Right renal pelvis (tissue), 4 donors: Measurements from ENCODE around the gene CYP4F11. TPM values are rescaled to one million over a fixed set of nuclear protein-coding genes. Genes with fewer than 3 reads are reported as not detected.
"Not testable (repeated sequence)": the region's sequence is repeated elsewhere in the genome, so short reads cannot be mapped to it uniquely, and the experiment has no call there.

Experiments used
- DNase-seq, 4 donors: peaks; one replicate each; pipeline ENCODE4 v3.0.0-alpha.2; 2013; ENCODE audit warnings: low read depth in 4 of 4, low spot score in 3 of 4, missing footprints in 1 of 4
- polyA plus RNA-seq, 4 donors: library from polyadenylated mRNA; unstranded; fragments of 120-200 nt; gene quantifications; one replicate each; pipeline ENCODE4 v1.2.1, GENCODE V29; 2013; ENCODE audit not compliant: insufficient read length in 4 of 4

The CYP4F11 gene
- polyA plus RNA-seq, 4 donors, result 0.41 to 1.1 TPM; not detected in 2

- DNase-seq, result no peak
These were observed 7.8 kb downstream of the CYP4F11 start for GRCh38 chr19:15926484-15926883.

- no peak for DNase-seq
These were observed 10.6 kb downstream of the CYP4F11 start for GRCh38 chr19:15923702-15924101.

GRCh38 chr19:15922021-15922420 lies 12.3 kb downstream of the CYP4F11 start:
- DNase-seq, result no peak

- DNase-seq, result no peak
These were observed 15.1 kb downstream of the CYP4F11 start for GRCh38 chr19:15919243-15919642.

GRCh38 chr19:15915109-15915508 lies 19.2 kb downstream of the CYP4F11 start:
- DNase-seq, result no peak

- no peak for DNase-seq
These were observed 20.5 kb downstream of the CYP4F11 start for GRCh38 chr19:15913830-15914229.

GRCh38 chr19:15913384-15913783 lies 20.9 kb downstream of the CYP4F11 start:
- no peak for DNase-seq

GRCh38 chr19:15911599-15912235 lies 22.6 kb downstream of the CYP4F11 start:
- DNase-seq, result no peak

- no peak for DNase-seq
These were observed 29.3 kb downstream of the CYP4F11 start for GRCh38 chr19:15905026-15905425.

GRCh38 chr19:15902898-15903297 lies 31.4 kb downstream of the CYP4F11 start:
- DNase-seq, result not testable (repeated sequence)

GRCh38 chr19:15902254-15902653 lies 32.1 kb downstream of the CYP4F11 start:
- DNase-seq, result no peak

GRCh38 chr19:15900504-15900903 lies 33.8 kb downstream of the CYP4F11 start:
- no peak for DNase-seq

- not testable (repeated sequence) for DNase-seq
These were observed 34.3 kb downstream of the CYP4F11 start for GRCh38 chr19:15900032-15900431.

GRCh38 chr19:15899561-15899960 lies 34.8 kb downstream of the CYP4F11 start:
- DNase-seq, result not testable (repeated sequence)

GRCh38 chr19:15897738-15898276 lies 36.5 kb downstream of the CYP4F11 start, which contains the start of gene CYP4F2:
TSS of gene CYP4F2 (minus strand) at chr19:15898074. CDS start at chr19:15897611, 463 bp downstream.
- DNase-seq, result no peak

- no peak for DNase-seq
These were observed 37.1 kb downstream of the CYP4F11 start for GRCh38 chr19:15897026-15897737.

- no peak for DNase-seq
These were observed 38.4 kb downstream of the CYP4F11 start for GRCh38 chr19:15895876-15896430.

- DNase-seq, result no peak
These were observed 40.0 kb downstream of the CYP4F11 start for GRCh38 chr19:15894359-15894758.

GRCh38 chr19:15893477-15893876 lies 40.9 kb downstream of the CYP4F11 start:
- DNase-seq, result no peak

GRCh38 chr19:15892012-15892411 lies 42.3 kb downstream of the CYP4F11 start:
- no peak for DNase-seq

GRCh38 chr19:15891434-15891833 lies 42.9 kb downstream of the CYP4F11 start:
- no peak for DNase-seq

GRCh38 chr19:15889339-15889738 lies 45.0 kb downstream of the CYP4F11 start:
- DNase-seq, result not testable (repeated sequence)
